HepG2 (cell line): ENCODE measurements around the gene SLBP. TPM values are rescaled to one million over a fixed set of nuclear protein-coding genes. Genes with fewer than 3 reads are reported as not detected.

Experiments
- AGO2 ChIP-seq: fragments of 200-400 bp; formaldehyde crosslinking; optimal IDR thresholded peaks from 2 replicates; pipeline ENCODE3; 2017; ENCODE audit warnings: mild to moderate bottlenecking, low read depth, low read length, moderate library complexity
- ARID4A ChIP-seq: sonication (generic); formaldehyde crosslinking; IDR thresholded peaks from 2 replicates; pipeline ENCODE4 v1.5.0; 2020; ENCODE audit warnings: mild to moderate bottlenecking, missing genetic modification reagents, borderline replicate concordance
- ATF1 ChIP-seq: IDR thresholded peaks from 2 replicates; pipeline ENCODE4 v1.6.1; 2016; ENCODE audit warnings: mild to moderate bottlenecking, control low read depth
- GABPB1 ChIP-seq: IDR thresholded peaks from 2 replicates; pipeline ENCODE4 v1.6.1; 2016; ENCODE audit warnings: mild to moderate bottlenecking, missing genetic modification reagents, moderate library complexity, missing compliant biosample characterization
- NCOA2 ChIP-seq: sonication (generic); formaldehyde crosslinking; IDR thresholded peaks from 2 replicates; pipeline ENCODE4 v1.8.0; 2022; ENCODE audit warnings: inconsistent platforms
- ZNF143 ChIP-seq: sonication (generic); formaldehyde crosslinking; IDR thresholded peaks from 2 replicates; pipeline ENCODE4 v1.4.0; 2020; ENCODE audit warnings: missing genetic modification reagents
- ZNF253 ChIP-seq: sonication (generic); formaldehyde crosslinking; IDR thresholded peaks from 2 replicates; pipeline ENCODE4 v1.8.0; 2022; ENCODE audit warnings: mild to moderate bottlenecking, missing genetic modification reagents, borderline replicate concordance
- ZNF260 ChIP-seq: sonication (generic); formaldehyde crosslinking; IDR thresholded peaks from 2 replicates; pipeline ENCODE4 v1.4.0; 2020; ENCODE audit warnings: missing genetic modification reagents, low read depth, mild to moderate bottlenecking, borderline replicate concordance
- ZNF333 ChIP-seq: sonication (generic); formaldehyde crosslinking; IDR thresholded peaks from 2 replicates; pipeline ENCODE4 v1.4.0; 2020; ENCODE audit warnings: mild to moderate bottlenecking, missing genetic modification reagents, borderline replicate concordance
- ZNF33A ChIP-seq: sonication (generic); formaldehyde crosslinking; IDR thresholded peaks from 2 replicates; pipeline ENCODE4 v1.5.1; 2020; ENCODE audit warnings: missing genetic modification reagents, mild to moderate bottlenecking, moderate library complexity, borderline replicate concordance
- ZNF550 ChIP-seq: sonication (generic); formaldehyde crosslinking; IDR thresholded peaks from 2 replicates; pipeline ENCODE4 v1.4.0; 2020; ENCODE audit warnings: mild to moderate bottlenecking, missing genetic modification reagents, borderline replicate concordance
- ZNF614 ChIP-seq: IDR thresholded peaks from 2 replicates; pipeline ENCODE4 v1.6.1; 2018; ENCODE audit warnings: missing biosample characterization, missing genetic modification reagents, inconsistent platforms, borderline replicate concordance
- ZNF644 ChIP-seq: IDR thresholded peaks from 2 replicates; pipeline ENCODE4 v1.6.1; 2016; ENCODE audit warnings: low read depth
- ZNF674 ChIP-seq: sonication (generic); formaldehyde crosslinking; IDR thresholded peaks from 2 replicates; pipeline ENCODE4 v1.5.0; 2020; ENCODE audit warnings: low read depth, mild to moderate bottlenecking, missing genetic modification reagents
- ZNF687 ChIP-seq: sonication (generic); formaldehyde crosslinking; IDR thresholded peaks from 2 replicates; pipeline ENCODE4 v1.5.1; 2020; ENCODE audit warnings: mild to moderate bottlenecking, missing genetic modification reagents, moderate library complexity
- ZNF709 ChIP-seq: sonication (generic); formaldehyde crosslinking; IDR thresholded peaks from 2 replicates; pipeline ENCODE4 v1.5.0; 2020; ENCODE audit warnings: mild to moderate bottlenecking, missing genetic modification reagents
- ZNF768 ChIP-seq: sonication (generic); formaldehyde crosslinking; IDR thresholded peaks from 2 replicates; pipeline ENCODE4 v1.4.0; 2020; ENCODE audit warnings: missing genetic modification reagents
- ZNF777 ChIP-seq: sonication (generic); formaldehyde crosslinking; IDR thresholded peaks from 2 replicates; pipeline ENCODE4 v1.4.0; 2020; ENCODE audit warnings: missing genetic modification reagents
- polyA plus RNA-seq, 8 experiments: library from polyadenylated mRNA; depleted of rRNA in 3 of 8; stranded (reverse) in 7 of 8; unstranded in 1 of 8; fragments of >200 nt; fragmentation: Illumina TruSeq in 4 of 8; extraction: Trizol in 4 of 8; gene quantifications; 2 replicates each; pipeline versions ENCODE4 v1.2.1 to v1.2.3, GENCODE V29; 2011 to 2016; ENCODE audit warnings: low read depth in 4 of 8, missing spikeins in 1 of 8, mixed read lengths in 1 of 8; ENCODE audit not compliant: insufficient read depth in 1 of 8
- total RNA-seq, 5 experiments: library from RNA; depleted of rRNA; stranded (reverse); fragments of >200 nt; fragmentation: Illumina TruSeq; extraction: Trizol; gene quantifications; 2 replicates each; pipeline ENCODE4 v1.2.3, GENCODE V29; 2016; ENCODE audit warnings: low read depth in 1 of 5

The SLBP gene
- total and polyA plus RNA-seq, 2 of the 13 experiments (the other 11 are each of a cell fraction or from before 2014, with no cell fraction given): 43.9 to 104 TPM

- TF ChIP-seq ARID4A (CRISPR knock-in tag) (peak; percentile 12; the same call in 1 of the 2 replicates), NCOA2 (CRISPR knock-in tag) (no peak), ZNF768 (CRISPR knock-in tag) (0 out of 2 replicates have a peak, but pooled peaks have one; percentile 7), ZNF253 (CRISPR knock-in tag) (no peak), ZNF143 (CRISPR knock-in tag) (no peak), AGO2 (peak; percentile 15), GABPB1 (CRISPR knock-in tag) (0 out of 2 replicates have a peak, but pooled peaks have one; percentile 4), ZNF709 (CRISPR knock-in tag) (no peak), ZNF614 (no peak), ZNF33A (CRISPR knock-in tag) (no peak), ZNF550 (CRISPR knock-in tag) (no peak), ZNF687 (no peak; the same call in 1 of the 2 replicates), ZNF644 (CRISPR knock-in tag) (no peak), ZNF674 (CRISPR knock-in tag) (0 out of 2 replicates have a peak, but pooled peaks have one; percentile 14), ZNF260 (CRISPR knock-in tag) (no peak), ATF1 (CRISPR knock-in tag) (no peak), ZNF333 (CRISPR knock-in tag) (peak; percentile 4; the same call in 1 of the 2 replicates), ZNF777 (CRISPR knock-in tag) (peak; percentile 0; the same call in 1 of the 2 replicates)
Observed at GRCh38 chr4:1713003-1713851, 1.1 kb upstream of the SLBP start (continued).
